ENCODE results near the gene TUBB4B. TPM values are rescaled to one million over a fixed set of nuclear protein-coding genes. Genes with fewer than 3 reads are reported as not detected.

The TUBB4B gene
- total and polyA plus RNA-seq, 10 donors, result 55.1 to 137 (median 103) TPM

DNA sequence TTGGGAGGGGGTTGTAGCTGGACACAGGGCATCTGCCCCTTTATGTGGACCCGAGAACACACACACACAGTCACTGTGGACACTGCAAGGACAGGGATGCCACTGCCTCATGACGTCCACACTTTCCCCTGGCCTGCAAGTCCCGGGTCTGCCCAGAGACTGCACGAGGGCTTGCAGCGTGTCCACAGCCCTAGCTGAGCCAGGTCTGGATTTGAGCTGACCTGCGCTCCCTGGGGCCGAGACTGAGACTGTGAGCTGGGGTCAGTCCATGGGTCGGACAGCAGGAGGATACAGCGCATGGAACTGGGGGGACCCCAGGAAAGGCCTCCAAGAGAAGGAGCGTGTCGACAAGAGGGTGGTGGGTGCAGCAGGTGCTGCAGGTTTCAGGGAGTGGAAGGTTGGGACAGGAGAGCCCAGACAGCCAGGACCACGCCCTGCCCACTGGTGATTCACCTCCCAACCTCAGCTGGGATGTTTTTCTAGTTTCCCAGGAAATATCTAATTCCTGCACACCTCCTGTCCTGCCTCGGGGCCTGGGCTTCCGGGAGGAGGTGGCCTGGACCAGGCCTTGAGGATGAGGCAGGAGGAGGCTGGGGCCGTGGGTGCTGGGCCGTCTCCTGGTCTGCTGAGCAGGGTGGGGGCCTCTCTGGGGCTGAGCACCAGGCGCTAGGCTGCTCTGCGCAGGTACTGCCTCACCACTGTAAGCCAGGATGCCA, 14.6 kb upstream of the TUBB4B start:
- H3K4me1 ChIP-seq, result peaks cover 6 to 41% (median 29%) of the 10 kb centered on the region in 6 donors
- no peaks in the 10 kb centered on the region for H3K36me3 ChIP-seq
- H3K9me3 ChIP-seq, result no peaks in the 10 kb centered on the region
- H3K27ac ChIP-seq, result no peak overlapping the region
- no peak overlapping the region for H3K4me3 ChIP-seq
- intact Hi-C loops (cut with DNase I; ENCODE audit: low total_unique reads), result no loop called here
- no peak for DNase-seq
- WGBS, 5 donors, result 69 to 82% (median 75%) methylated on average over 18 of the region's 18 CpGs
- TF ChIP-seq POLR2A (IDR thresholded peaks at IDR 0.05) (no peak), POLR2AphosphoS5 (IDR thresholded peaks at IDR 0.05) (no peak)
- TF ChIP-seq, protein P1, sequence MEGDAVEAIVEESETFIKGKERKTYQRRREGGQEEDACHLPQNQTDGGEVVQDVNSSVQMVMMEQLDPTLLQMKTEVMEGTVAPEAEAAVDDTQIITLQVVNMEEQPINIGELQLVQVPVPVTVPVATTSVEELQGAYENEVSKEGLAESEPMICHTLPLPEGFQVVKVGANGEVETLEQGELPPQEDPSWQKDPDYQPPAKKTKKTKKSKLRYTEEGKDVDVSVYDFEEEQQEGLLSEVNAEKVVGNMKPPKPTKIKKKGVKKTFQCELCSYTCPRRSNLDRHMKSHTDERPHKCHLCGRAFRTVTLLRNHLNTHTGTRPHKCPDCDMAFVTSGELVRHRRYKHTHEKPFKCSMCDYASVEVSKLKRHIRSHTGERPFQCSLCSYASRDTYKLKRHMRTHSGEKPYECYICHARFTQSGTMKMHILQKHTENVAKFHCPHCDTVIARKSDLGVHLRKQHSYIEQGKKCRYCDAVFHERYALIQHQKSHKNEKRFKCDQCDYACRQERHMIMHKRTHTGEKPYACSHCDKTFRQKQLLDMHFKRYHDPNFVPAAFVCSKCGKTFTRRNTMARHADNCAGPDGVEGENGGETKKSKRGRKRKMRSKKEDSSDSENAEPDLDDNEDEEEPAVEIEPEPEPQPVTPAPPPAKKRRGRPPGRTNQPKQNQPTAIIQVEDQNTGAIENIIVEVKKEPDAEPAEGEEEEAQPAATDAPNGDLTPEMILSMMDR (IDR thresholded peaks at IDR 0.05 in 8 of 11, conservative IDR thresholded peaks at IDR 0.05 in 3 of 11), result no peak
- peaks cover 0 to 59% (median 24%) of the 10 kb centered on the region in 7 donors for H3K27me3 ChIP-seq (replicated peaks in 1 of 7)

DNA sequence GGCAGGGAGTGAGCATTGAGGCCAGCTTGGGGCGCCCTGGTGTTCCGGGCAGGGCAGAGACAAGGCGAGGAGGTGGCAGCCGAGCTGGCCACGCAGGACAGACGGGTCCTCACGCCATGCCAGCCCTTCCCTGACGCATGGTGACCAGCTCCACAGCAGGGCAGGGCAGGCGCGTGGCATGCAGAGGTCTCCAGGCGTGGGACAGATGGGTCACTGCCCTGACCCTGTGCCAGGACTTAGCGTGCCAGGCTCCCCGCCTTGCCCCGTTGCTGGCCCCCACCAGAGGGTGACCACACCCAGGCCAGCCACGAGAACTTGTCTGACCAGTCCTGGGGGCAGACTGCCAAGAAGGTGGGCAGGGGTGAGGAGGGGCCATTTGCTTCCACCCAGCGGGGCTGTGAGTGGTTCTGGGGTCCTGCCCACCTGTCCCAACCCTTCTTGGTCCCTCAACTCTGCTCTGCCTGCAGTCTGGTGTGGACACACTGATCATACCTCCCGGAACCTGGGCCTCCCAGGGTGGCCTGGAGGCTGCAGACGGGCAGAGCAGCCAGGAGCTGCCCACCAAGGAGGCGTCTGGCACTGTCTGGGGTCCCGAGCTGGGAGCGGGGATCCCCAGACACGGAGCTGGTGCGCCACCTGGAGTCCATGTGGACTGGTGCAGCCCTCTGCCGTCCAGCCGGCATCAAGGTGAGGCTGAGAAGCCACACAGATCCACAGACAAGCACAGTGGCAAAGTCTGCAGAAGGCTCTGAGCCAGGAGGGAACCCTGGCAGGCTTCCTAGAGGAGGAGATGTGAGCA, 13.8 kb upstream of the TUBB4B start, which contains the start of gene RNF224:
RNF224 (plus strand) TSS at position 449 of the 799 bp plus-strand sequence. CDS start 834 bp downstream, outside the sequence.
- 35 to 69% (median 47%) methylated on average over 13 to 25 of the region's 25 CpGs for WGBS, 5 donors
- peaks cover 0 to 62% (median 28%) of the 10 kb centered on the region in 7 donors for H3K27me3 ChIP-seq (replicated peaks in 1 of 7)
- TF ChIP-seq POLR2A (IDR thresholded peaks at IDR 0.05) (no peak), POLR2AphosphoS5 (IDR thresholded peaks at IDR 0.05) (peak; percentile 28 to 59 (median 40))
- TF ChIP-seq, protein P1 (IDR thresholded peaks at IDR 0.05 in 8 of 11, conservative IDR thresholded peaks at IDR 0.05 in 3 of 11), result peak; percentile 86 to 98 (median 94)
- H3K36me3 ChIP-seq, result no peaks in the 10 kb centered on the region
- DNase-seq, result peak; percentile 94
- intact Hi-C loops (cut with DNase I; ENCODE audit: low total_unique reads), result no loop called here
- no peaks in the 10 kb centered on the region for H3K9me3 ChIP-seq
- no peak within 1 kb of the TSS for H3K4me3 ChIP-seq
- peaks cover 5 to 36% (median 25%) of the 10 kb centered on the region in 6 donors for H3K4me1 ChIP-seq
- H3K27ac ChIP-seq, result no peak within 1 kb of the TSS

DNA sequence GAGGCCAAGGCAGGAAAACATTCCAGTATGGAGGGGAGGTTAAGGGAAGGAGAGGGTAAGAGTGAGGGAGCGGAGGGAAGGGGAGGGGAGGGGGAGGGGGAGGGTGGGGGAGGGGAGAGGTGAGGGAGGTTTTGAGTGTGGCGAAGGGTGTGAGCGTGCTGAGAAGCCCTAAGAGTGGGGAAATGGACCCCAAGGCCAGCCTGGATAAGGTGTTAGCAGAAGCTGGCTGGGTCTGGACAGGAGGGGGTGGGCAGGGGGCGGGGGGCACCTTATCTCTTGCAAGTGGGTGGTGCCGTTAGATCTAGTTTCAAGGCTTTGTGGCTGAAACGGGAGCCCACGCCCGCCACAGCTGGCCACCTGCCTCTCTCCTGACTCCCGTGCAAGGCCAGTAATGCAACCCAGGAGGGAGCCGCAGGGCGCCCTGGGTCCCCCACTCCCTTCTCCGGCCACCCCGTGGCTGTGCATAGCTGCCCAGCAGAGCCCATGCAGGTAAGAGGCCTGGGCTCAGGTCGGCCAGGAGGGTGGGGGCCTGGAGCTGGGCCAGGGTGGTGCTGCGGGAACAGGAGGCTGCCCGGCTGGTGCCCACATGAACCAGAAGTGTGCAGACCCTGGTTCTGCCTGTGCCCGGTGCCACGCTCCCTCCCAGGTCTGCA, 13.1 kb upstream of the TUBB4B start:
- H3K36me3 ChIP-seq, result no peaks in the 10 kb centered on the region
- H3K4me3 ChIP-seq, result no peak overlapping the region
- H3K9me3 ChIP-seq, result no peaks in the 10 kb centered on the region
- peaks cover 0 to 62% (median 30%) of the 10 kb centered on the region in 7 donors for H3K27me3 ChIP-seq (replicated peaks in 1 of 7)
- no peak overlapping the region for H3K27ac ChIP-seq
- intact Hi-C loops (cut with DNase I; ENCODE audit: low total_unique reads), result no loop called here
- DNase-seq, result no peak
- TF ChIP-seq POLR2AphosphoS5 (IDR thresholded peaks at IDR 0.05) (peak in 1 of 3 donors; percentile 5), POLR2A (IDR thresholded peaks at IDR 0.05) (no peak)
- TF ChIP-seq, protein P1 (IDR thresholded peaks at IDR 0.05 in 8 of 11, conservative IDR thresholded peaks at IDR 0.05 in 3 of 11), result no peak
- peaks cover under 1 to 29% (median 18%) of the 10 kb centered on the region in 6 donors for H3K4me1 ChIP-seq
- WGBS, 5 donors, result 38 to 47% (median 46%) methylated on average over 7 to 18 of the region's 18 CpGs
